Left ventricle myocardium inferior (tissue), 1 donor: ENCODE results near the gene GRIK1. TPM values are rescaled to one million over a fixed set of nuclear protein-coding genes. Genes with fewer than 3 reads are reported as not detected.

ENCODE experiments used
- DNase-seq: peaks from one replicate; pipeline ENCODE4 v3.0.0-alpha.2; 2020
- H3K27ac ChIP-seq: fragments of 200-600 bp; replicated peaks from 2 replicates; pipeline ENCODE4 v1.8.0; 2021
- H3K27me3 ChIP-seq: fragments of 200-600 bp; 2 replicates; pipeline ENCODE4 v1.8.0; 2021; ENCODE audit warnings: low read depth
- H3K36me3 ChIP-seq: fragments of 200-600 bp; 2 replicates; pipeline ENCODE4 v1.8.0; 2021
- H3K4me1 ChIP-seq: fragments of 200-600 bp; 2 replicates; pipeline ENCODE4 v1.8.0; 2021
- H3K4me3 ChIP-seq: fragments of 200-600 bp; 2 replicates; pipeline ENCODE4 v1.8.0; 2021; ENCODE audit warnings: mild to moderate bottlenecking, moderate library complexity
- H3K9me3 ChIP-seq: fragments of 200-600 bp; replicated peaks from 2 replicates; pipeline ENCODE4 v1.8.0; 2021
- intact Hi-C: fragments of 100-400 bp; cut with micrococcal nuclease; formaldehyde crosslinking; loops from one replicate; pipeline ENCODE4 v1.11.0; 2022
- total RNA-seq: library from RNA; stranded (reverse); fragmentation: NEBNext Ultra II Directional; extraction: Animal tissue kit (Norgen Biotek cat#: 25700); gene quantifications from one replicate; pipeline ENCODE4 v1.2.1, GENCODE V29; 2021
- TF ChIP-seq, protein P1 (sequence below): fragments of 200-600 bp; IDR thresholded peaks from 2 replicates; pipeline ENCODE4 v1.8.0; 2021; ENCODE audit warnings: antibody characterized with exemption, mild to moderate bottlenecking, borderline replicate concordance
- donor health status: DM: no; HTN: yes; CAD: no; lungs with severe emphysema.

Gene GRIK1
- total RNA-seq, 1 donor from 2014 or later, result not detected

- Histone ChIP-seq H3K27me3 (no peaks in the 10 kb centered on the region), H3K9me3 (no peaks in the 10 kb centered on the region), H3K4me1 (no peaks in the 10 kb centered on the region), H3K4me3 (no peak overlapping the region), H3K36me3 (no peaks in the 10 kb centered on the region), H3K27ac (no peak overlapping the region)
- no peak for DNase-seq
- TF ChIP-seq, protein P1, sequence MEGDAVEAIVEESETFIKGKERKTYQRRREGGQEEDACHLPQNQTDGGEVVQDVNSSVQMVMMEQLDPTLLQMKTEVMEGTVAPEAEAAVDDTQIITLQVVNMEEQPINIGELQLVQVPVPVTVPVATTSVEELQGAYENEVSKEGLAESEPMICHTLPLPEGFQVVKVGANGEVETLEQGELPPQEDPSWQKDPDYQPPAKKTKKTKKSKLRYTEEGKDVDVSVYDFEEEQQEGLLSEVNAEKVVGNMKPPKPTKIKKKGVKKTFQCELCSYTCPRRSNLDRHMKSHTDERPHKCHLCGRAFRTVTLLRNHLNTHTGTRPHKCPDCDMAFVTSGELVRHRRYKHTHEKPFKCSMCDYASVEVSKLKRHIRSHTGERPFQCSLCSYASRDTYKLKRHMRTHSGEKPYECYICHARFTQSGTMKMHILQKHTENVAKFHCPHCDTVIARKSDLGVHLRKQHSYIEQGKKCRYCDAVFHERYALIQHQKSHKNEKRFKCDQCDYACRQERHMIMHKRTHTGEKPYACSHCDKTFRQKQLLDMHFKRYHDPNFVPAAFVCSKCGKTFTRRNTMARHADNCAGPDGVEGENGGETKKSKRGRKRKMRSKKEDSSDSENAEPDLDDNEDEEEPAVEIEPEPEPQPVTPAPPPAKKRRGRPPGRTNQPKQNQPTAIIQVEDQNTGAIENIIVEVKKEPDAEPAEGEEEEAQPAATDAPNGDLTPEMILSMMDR, result no peak
- intact Hi-C loops, result no loop called here
Measured at GRCh38 chr21:29730281-29730680, 209.5 kb downstream of the GRIK1 start.

DNA sequence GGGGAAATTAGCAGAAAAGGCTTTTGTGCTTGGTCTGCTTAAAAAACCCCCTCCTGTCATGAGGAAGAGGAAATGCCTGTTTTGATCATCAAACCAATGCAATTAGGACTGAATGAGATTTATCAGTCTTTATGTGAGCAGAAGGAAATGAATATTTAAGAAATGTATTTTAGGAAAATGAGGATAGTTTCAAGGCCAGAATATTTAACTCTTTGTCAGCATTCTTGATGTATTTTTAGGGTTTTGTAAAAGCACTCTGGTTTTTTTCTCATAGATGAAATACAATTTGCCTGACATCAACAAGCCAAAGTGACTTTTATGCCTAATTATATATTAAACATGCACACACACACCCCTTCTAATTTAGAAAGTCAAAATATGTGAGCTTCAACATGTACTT is 213.8 kb downstream of the GRIK1 start:
- Histone ChIP-seq H3K36me3 (no peaks in the 10 kb centered on the region), H3K27me3 (no peaks in the 10 kb centered on the region), H3K27ac (no peak overlapping the region), H3K4me3 (no peak overlapping the region), H3K9me3 (no peaks in the 10 kb centered on the region), H3K4me1 (no peaks in the 10 kb centered on the region)
- no peak for DNase-seq
- TF ChIP-seq, protein P1, result no peak
- intact Hi-C loops, result no loop called here

DNA sequence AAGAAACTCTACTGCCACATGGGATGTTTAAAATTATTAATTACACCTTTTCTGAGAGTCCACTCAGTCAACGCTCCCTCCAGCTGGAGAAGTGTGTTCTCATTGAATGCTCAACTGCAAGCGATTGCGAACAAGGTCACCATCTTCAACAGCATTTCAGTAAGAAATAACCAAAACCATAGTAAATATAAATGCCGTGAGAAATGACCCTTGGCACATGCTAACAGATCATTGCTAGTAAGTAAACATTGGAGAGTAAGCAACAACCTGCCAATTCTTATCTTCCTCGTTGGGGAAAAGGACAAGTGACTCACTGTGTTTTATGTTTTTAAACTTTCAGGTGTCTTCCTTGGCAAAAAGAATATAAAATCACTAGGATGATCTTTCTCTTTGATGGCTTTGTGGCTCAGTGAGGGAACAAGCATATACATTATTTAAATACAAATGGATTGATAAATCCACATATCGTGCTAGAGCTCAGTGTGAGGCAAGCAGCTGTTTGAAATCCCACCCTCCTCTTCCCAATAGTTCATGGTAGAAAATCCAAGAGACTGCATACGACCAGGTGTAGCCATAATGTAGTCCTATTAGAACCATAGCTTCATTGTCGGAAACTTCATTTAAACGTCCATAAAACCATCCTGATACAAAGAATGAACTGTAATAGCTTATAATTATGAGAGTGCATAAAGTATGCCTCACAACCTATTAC is 214.6 kb downstream of the GRIK1 start:
- DNase-seq, result no peak
- Histone ChIP-seq H3K9me3 (no peaks in the 10 kb centered on the region), H3K4me1 (no peaks in the 10 kb centered on the region), H3K36me3 (no peaks in the 10 kb centered on the region), H3K27me3 (no peaks in the 10 kb centered on the region), H3K4me3 (peak overlapping the region; percentile 5), H3K27ac (no peak overlapping the region)
- TF ChIP-seq, protein P1, result no peak
- intact Hi-C loops, result no loop called here

DNA sequence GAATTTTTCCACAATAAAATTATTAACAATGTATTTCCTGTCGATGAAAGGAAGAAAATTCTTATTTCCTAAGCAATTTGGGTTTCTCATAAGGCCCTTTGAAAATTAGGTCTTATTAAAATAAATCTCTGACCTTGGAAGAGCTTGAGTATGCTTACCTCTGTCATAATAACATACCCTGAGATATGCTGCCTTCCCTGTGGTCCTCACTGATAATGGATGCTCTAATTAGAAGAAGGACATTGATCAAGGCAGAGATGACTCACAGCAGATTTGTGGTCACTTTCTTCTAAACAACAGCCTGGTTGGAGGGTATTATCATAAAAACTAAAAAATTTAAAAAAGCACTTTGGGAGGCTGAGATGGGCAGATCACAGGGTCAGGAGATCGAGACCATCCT is 217.8 kb downstream of the GRIK1 start:
- Histone ChIP-seq H3K9me3 (no peaks in the 10 kb centered on the region), H3K4me3 (no peak overlapping the region), H3K27me3 (no peaks in the 10 kb centered on the region), H3K4me1 (no peaks in the 10 kb centered on the region), H3K27ac (no peak overlapping the region), H3K36me3 (no peaks in the 10 kb centered on the region)
- intact Hi-C loops, result no loop called here
- no peak for DNase-seq
- TF ChIP-seq, protein P1, result no peak

DNA sequence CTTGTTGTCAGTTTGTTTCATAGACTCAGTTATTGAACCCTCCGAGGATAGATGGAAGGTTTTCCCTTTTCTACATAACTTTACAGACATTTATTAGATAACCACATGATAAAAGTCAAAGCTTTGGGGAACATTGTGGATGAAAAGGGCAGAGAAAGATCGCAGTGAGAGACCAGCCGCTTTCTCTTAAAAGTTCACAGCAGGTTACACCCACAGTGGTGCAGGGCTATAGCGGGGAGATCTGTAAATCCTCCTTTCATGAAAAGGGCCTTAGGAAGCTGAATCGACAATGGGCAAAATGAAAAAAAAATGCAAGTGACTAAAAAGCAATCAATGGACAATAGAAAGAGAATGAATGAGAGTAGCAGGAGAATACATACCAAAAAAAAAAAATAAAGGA is 218.6 kb downstream of the GRIK1 start:
- no peak for DNase-seq
- Histone ChIP-seq H3K27me3 (no peaks in the 10 kb centered on the region), H3K4me3 (no peak overlapping the region), H3K36me3 (no peaks in the 10 kb centered on the region), H3K9me3 (no peaks in the 10 kb centered on the region), H3K4me1 (no peaks in the 10 kb centered on the region), H3K27ac (no peak overlapping the region)
- intact Hi-C loops, result no loop called here
- TF ChIP-seq, protein P1, result no peak
